HG02588 (cell line): ENCODE data around the gene ZNF326.

ENCODE experiments used
- ATAC-seq: cut with Tn5 transposase; IDR thresholded peaks from one replicate; pipeline ENCODE4 v1.9.1; 2021; ENCODE audit warnings: mild to moderate bottlenecking, moderate library complexity; ENCODE audit not compliant: unreplicated experiment

The ZNF326 gene

DNA sequence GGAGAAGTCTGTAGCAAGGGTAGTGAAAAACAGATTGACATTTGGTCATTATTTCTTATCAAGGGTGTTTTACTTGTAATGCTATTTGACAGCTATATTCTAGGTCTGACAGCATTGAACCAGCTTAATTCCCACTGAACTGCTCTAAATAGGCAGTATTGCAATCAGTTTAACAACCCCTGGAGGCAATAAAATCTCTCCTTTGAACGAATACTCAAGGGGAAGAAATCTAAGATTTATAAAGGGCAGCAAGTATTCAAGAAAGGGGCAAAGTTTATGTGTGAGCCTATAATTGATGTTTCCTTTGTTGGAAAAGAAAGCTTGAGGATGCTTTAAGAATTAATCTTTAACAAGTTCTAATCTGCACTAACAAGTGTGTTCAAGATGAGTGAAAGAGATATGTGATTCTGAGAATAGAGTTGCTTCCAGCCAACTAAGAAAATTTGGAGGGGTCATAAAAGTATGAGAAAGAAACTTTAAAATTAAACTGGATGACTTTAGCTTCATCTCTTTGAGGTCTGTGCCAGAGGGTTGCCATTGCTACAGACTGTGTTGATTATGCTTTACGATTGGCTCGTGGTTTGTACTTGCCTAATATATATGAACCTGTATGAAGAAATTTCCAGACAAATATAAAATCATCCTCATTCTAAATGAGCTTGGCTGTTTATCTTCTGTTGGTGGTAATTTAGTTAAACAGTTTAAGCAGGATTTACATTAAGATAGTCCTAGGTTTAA is 72.5 kb downstream of the ZNF326 start:
- ATAC-seq, result no peak

DNA sequence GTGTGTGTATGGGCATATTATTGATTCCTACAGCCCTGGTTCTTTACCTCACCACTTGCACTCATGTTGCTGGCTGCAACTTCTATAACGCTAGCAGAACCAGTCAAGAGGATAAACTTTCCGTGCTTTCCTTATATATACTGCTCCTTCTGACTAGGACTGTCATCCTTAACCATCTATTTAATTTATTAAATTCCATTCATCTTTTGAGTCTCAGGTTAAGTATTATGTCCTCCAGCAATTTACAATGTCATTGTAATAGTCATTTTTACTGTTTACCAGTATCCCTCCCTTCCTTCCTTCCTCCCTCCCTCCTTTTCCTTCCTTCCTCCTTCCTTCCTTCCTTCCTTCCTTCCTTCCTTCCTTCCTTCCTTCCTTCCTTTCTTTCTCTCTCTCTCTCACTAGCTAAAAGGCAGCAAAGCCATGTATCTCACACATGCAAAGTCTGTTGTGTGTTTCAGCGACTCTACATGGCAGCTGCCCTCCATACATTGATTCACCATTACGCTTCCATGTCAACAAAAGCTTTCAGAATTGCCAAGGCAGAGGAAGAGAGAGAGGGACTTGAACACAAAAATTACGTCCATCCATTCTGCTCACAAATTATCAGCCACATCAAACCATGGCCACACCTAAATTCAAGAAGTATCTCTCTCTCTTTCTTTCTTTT is 73.8 kb downstream of the ZNF326 start:
- ATAC-seq, result no peak

DNA sequence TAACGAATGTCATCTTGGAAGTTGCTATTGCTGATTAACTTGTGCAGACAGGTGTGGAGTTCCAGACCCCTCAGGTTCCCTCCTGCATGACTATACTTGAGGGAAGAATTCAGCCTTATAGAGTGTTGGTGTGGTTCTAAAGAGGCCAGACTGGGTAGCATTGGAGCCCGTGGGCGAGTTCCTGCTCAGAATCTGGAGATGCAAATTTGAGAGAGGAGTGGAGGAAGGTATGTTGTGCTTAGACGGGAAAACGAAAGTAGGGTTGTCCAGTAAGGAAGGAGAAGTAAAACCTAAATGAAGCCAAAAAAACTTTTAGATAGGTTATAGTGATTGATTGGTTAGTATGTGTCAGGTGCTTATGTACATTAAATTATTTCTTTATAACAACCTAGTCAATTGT is 79.2 kb downstream of the ZNF326 start:
- ATAC-seq, result peak; percentile 85

DNA sequence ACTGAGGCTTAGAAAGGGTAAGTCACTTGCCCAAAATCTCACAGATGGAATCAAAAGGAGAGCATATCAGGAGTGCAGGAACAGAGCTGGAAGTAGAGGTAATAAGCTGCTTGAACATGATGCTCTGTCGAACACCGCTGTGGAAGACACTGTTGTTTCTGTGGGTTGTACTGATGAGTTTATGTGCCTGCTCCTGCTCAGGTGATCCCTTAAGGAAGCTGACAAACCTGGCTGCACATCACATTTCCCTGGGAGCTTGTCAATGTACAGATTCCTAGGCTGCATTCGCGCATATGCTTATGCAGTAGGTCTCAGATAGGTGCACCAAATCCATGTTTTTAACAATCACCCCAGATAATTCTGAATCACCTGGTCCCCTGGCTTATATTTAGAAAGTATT is 79.7 kb downstream of the ZNF326 start:
- ATAC-seq, result no peak

DNA sequence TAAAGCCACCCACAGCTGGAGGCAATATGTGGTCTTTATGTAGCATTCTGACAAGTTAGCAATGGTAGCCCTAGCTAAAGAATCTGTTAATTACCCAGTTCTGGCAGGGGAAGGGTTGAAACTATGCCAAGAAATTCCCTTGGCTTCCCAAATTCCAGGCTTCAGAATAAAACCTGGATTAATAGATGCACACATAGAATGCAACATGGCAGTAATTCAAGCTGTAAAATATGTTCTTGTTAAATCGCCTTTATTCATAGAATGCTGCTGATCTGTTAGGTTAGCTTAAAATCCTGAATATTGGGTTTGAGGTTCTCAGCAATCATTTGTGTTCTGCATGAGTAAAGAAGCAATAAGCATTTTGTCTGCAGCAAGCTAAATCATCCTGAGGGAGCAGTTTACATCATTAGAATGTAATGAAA is 80.1 kb downstream of the ZNF326 start:
- no peak for ATAC-seq

DNA sequence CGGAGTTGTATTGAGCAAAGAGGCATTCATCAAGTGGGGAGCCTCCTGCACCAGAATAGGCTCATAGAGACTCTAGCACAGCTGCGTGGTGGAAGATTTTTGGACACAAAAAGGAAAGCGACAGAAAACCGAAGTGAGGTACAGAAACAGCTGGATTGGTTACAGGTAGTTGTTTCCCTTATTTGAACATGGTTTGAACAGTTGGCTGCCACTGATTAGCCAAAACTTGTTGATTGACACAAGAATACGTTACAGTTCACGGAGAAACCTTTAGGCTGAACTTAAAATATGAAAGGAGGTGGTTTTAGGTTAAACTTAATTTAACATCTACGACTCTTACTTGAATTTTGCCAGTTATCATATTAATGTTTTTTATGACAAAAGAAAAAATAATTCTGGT is 89.1 kb downstream of the ZNF326 start:
- no peak for ATAC-seq
